Kidney (tissue), 14 donors: Measurements from ENCODE around the gene MPHOSPH9. TPM values are rescaled to one million over a fixed set of nuclear protein-coding genes. Genes with fewer than 3 reads are reported as not detected.

Experiments used
- DNase-seq, 5 donors: peaks; one replicate each; pipeline ENCODE4 v3.0.0-alpha.2; 2013 to 2020
- FAIRE-seq: peaks from 2 replicates; lab custom pipeline; 2012; peaks lifted over from hg19 to GRCh38; lab: Jason Lieb, UNC
- H3K27ac ChIP-seq, 2 donors: one replicate each; pipeline ENCODE4 v1.7.0; 2013; ENCODE audit warnings: low read depth in 2 of 2, low read length in 2 of 2, inconsistent platforms in 1 of 2
- H3K27me3 ChIP-seq: one replicate; pipeline ENCODE4 v1.7.1; 2013; ENCODE audit warnings: low read length, inconsistent platforms; ENCODE audit not compliant: control insufficient read depth, insufficient read depth
- H3K36me3 ChIP-seq, 3 donors: one replicate each; pipeline versions ENCODE4 v1.7.0 to v1.7.1; 2013; ENCODE audit warnings: low read length in 3 of 3, control low read depth in 1 of 3, inconsistent platforms in 1 of 3; ENCODE audit not compliant: insufficient read depth in 3 of 3, control insufficient read depth in 2 of 3
- H3K4me1 ChIP-seq, 3 donors: one replicate each; pipeline versions ENCODE4 v1.7.0 to v1.7.1; 2013; ENCODE audit warnings: low read length in 3 of 3, inconsistent platforms in 1 of 3, low read depth in 1 of 3; ENCODE audit not compliant: control insufficient read depth in 2 of 3, insufficient read depth in 2 of 3
- H3K4me3 ChIP-seq, 3 donors: one replicate each; pipeline versions ENCODE4 v1.7.0 to v1.8.1; 2013; ENCODE audit warnings: low read length in 3 of 3, control low read depth in 1 of 3, inconsistent platforms in 1 of 3
- H3K9ac ChIP-seq, 3 donors: one replicate each; pipeline versions ENCODE4 v1.7.0 to v1.7.1; 2013; ENCODE audit warnings: low read length in 3 of 3, control low read depth in 1 of 3, inconsistent platforms in 1 of 3
- H3K9me3 ChIP-seq, 3 donors: one replicate each; pipeline versions ENCODE4 v1.7.0 to v1.7.1; 2013; ENCODE audit warnings: low read length in 3 of 3, control low read depth in 1 of 3, inconsistent platforms in 1 of 3; ENCODE audit not compliant: control insufficient read depth in 2 of 3, insufficient read depth in 1 of 3
- CTCF ChIP-seq: IDR thresholded peaks from 3 replicates; pipeline ENCODE4 v1.5.1; 2012; ENCODE audit warnings: mild to moderate bottlenecking, moderate library complexity, borderline replicate concordance; ENCODE audit not compliant: insufficient read depth; ENCODE audit errors: extremely low read depth
- intact Hi-C: fragments of 100-400 bp; cut with DNase I; formaldehyde crosslinking; loops from one replicate; pipeline ENCODE4 v1.11.1; 2022
- polyA plus RNA-seq: library from polyadenylated mRNA; stranded (reverse); fragments of 350-450 nt; fragmentation: Illumina TruSeq; extraction: RNeasy Lipid Tissue Mini Kit (QIAGEN cat#74804); gene quantifications from one replicate; pipeline ENCODE4 v1.2.3, GENCODE V29; 2014; ENCODE audit warnings: low read depth, low replicate concordance; ENCODE audit not compliant: insufficient read depth
- total RNA-seq: library from RNA; stranded (reverse); fragmentation: NEBNext Ultra II Directional; extraction: Animal tissue kit (Norgen Biotek cat#: 25700); gene quantifications from one replicate; pipeline ENCODE4 v1.2.1, GENCODE V29; 2021
- donor health status: control.
- donor health status: control.
- donor health status: control.
- donor health status: control.
- donor health status: control.
- donor health status: DM: yes; HTN: yes; CAD: no.
- donor health status: Normal renal cell carcinoma (clear cell type).

Gene MPHOSPH9
- total and polyA plus RNA-seq, 2 donors from 2014 or later: 7.2 to 25.2 TPM

- H3K9me3 ChIP-seq: no peaks in the 10 kb centered on the region
- TF ChIP-seq CTCF: no peak
- FAIRE-seq (peak; percentile 27), DNase-seq (peak in 2 of 5 donors; percentile 65 to 66)
- no peaks in the 10 kb centered on the region for H3K27me3 ChIP-seq
- H3K27ac ChIP-seq: peak overlapping the region; percentile 67 to 72
- intact Hi-C loops: no loop called here
- H3K4me1 ChIP-seq: peaks cover 0 to 29% (median 14%) of the 10 kb centered on the region in 3 donors
- H3K9ac ChIP-seq: peak overlapping the region in 1 of 3 donors; percentile 24
- peak overlapping the region in 2 of 3 donors; percentile 27 to 28 for H3K4me3 ChIP-seq
- no peaks in the 10 kb centered on the region for H3K36me3 ChIP-seq
These were observed 72.0 kb downstream of the MPHOSPH9 start for GRCh38 chr12:123160801-123161487.

GRCh38 chr12:123153906-123154305, 79.0 kb downstream of the MPHOSPH9 start:
- peaks cover 0 to 12% (median 5%) of the 10 kb centered on the region in 3 donors for H3K4me1 ChIP-seq
- no peak for TF ChIP-seq CTCF
- no peak for FAIRE-seq
- no peaks in the 10 kb centered on the region for H3K27me3 ChIP-seq
- H3K4me3 ChIP-seq: no peak overlapping the region
- H3K9ac ChIP-seq: no peak overlapping the region
- no peak for DNase-seq
- no peaks in the 10 kb centered on the region for H3K9me3 ChIP-seq
- H3K36me3 ChIP-seq: no peaks in the 10 kb centered on the region
- intact Hi-C loops: loop anchor here (10.0 kb wide), 1 partner anchor 109 kb away; no protein-coding TSS in a partner anchor
- no peak overlapping the region for H3K27ac ChIP-seq

DNA sequence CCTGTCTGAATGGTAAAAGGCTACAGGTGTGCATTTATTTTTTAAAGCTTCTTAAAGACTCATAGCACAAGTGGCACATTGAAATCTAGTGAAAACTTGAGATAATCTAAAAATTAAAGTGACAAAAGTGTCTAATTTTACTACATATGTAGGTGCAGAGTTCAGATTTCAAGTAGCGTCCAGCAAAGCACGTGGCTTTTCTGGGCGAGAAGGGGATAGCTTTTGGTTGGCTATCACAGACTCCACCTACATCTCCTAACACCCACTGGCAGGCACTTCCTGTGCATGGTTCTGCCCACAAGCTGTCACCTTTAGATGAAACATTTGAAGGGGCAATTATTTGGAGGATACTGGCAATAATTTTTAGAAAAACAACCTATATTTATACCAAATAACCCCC, 80.1 kb downstream of the MPHOSPH9 start:
- Histone ChIP-seq H3K9me3 (no peaks in the 10 kb centered on the region), H3K27ac (no peak overlapping the region), H3K27me3 (no peaks in the 10 kb centered on the region), H3K4me1 (peaks cover 0 to 14% (median 5%) of the 10 kb centered on the region in 3 donors), H3K36me3 (no peaks in the 10 kb centered on the region), H3K9ac (no peak overlapping the region), H3K4me3 (no peak overlapping the region)
- no peak for FAIRE-seq
- no peak for TF ChIP-seq CTCF
- DNase-seq: no peak
- intact Hi-C loops: loop anchor here (10.0 kb wide), 1 partner anchor 108 kb away; no protein-coding TSS in a partner anchor
